Measurements from ENCODE around the gene PRRX2. TPM values are rescaled to one million over a fixed set of nuclear protein-coding genes. Genes with fewer than 3 reads are reported as not detected.
A peak's percentile ranks its signal among the peaks of the same experiment; 100 is the strongest.

PRRX2 gene
- polyA plus RNA-seq, 1 donor (not counting 4 experiments of a cell fraction or from before 2014, with no cell fraction given): not detected

DNA sequence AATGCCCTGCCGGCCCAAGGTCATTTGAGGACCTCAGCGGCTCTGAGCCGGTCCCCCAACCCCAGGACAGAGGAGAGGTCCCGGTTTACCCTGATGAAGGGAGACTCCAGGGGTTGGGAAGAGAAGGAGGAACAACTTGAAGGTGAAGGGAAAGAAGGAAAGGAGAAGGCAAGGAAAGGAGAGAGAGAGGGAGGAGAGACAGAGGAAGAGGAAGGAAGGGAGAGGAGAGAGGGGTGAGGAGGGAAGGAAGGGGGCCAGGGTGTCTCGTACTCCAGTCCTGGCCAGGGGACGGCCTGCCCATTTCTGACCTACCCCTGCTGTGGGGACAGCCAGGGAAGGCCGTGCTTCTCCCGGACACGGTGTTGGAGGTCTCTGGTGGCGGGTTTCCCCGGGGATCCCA lies 1.9 kb downstream of the PRRX2 start:
- no peaks in the 10 kb centered on the region for H3K9me3 ChIP-seq (ENCODE audit: control insufficient read depth, low read depth, low read length)
- H3K36me3 ChIP-seq (ENCODE audit: control insufficient read depth in 2 of 2, extremely low read depth in 1 of 2, insufficient read depth in 2 of 2, low read length in 2 of 2): no peaks in the 10 kb centered on the region
- dilution Hi-C loops (cut with MboI; ENCODE audit: extremely low pct_ligation_motif_present, low sequenced_read_pairs): no loop called here
- H3K9me1 ChIP-seq (ENCODE audit: control insufficient read depth, extremely low read depth, insufficient read depth, low read length): no peaks in the 10 kb centered on the region
- H3K27me3 ChIP-seq (ENCODE audit: control insufficient read depth, extremely low read depth, insufficient read depth, low read length): peaks cover 37% of the 10 kb centered on the region
- H3K4me1 ChIP-seq (ENCODE audit: control insufficient read depth, extremely low read depth, insufficient read depth, low read length): peaks cover 3% of the 10 kb centered on the region
- DNase-seq (ENCODE audit: low read depth, low spot score) (no peak), FAIRE-seq (no peak)
- H3K79me2 ChIP-seq (ENCODE audit: control insufficient read depth, insufficient read depth, low read length): no peaks in the 10 kb centered on the region
- no peaks in the 10 kb centered on the region for H4K20me1 ChIP-seq (ENCODE audit: control insufficient read depth, extremely low read depth, insufficient read depth, low read length)
- no peak overlapping the region for H3K4me3 ChIP-seq (ENCODE audit: control insufficient read depth in 2 of 3, extremely low read depth in 1 of 3, insufficient read depth in 2 of 3, low read depth in 1 of 3, low read length in 3 of 3)
- H2AFZ ChIP-seq (ENCODE audit: control insufficient read depth, low read length): no peak overlapping the region
- no peak overlapping the region for H3K27ac ChIP-seq (ENCODE audit: control insufficient read depth, insufficient read depth, low read length)
- TF ChIP-seq, protein P1, sequence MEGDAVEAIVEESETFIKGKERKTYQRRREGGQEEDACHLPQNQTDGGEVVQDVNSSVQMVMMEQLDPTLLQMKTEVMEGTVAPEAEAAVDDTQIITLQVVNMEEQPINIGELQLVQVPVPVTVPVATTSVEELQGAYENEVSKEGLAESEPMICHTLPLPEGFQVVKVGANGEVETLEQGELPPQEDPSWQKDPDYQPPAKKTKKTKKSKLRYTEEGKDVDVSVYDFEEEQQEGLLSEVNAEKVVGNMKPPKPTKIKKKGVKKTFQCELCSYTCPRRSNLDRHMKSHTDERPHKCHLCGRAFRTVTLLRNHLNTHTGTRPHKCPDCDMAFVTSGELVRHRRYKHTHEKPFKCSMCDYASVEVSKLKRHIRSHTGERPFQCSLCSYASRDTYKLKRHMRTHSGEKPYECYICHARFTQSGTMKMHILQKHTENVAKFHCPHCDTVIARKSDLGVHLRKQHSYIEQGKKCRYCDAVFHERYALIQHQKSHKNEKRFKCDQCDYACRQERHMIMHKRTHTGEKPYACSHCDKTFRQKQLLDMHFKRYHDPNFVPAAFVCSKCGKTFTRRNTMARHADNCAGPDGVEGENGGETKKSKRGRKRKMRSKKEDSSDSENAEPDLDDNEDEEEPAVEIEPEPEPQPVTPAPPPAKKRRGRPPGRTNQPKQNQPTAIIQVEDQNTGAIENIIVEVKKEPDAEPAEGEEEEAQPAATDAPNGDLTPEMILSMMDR (optimal IDR thresholded peaks at IDR 0.05 in 1 of 3, IDR thresholded peaks at IDR 0.05 in 1 of 3, conservative IDR thresholded peaks at IDR 0.05 in 1 of 3; ENCODE audit: extremely low read depth in 1 of 3, insufficient read depth in 2 of 3, low read length in 3 of 3): no peak
- TF ChIP-seq EZH2 (IDR thresholded peaks at IDR 0.05; ENCODE audit: low read length): peak; percentile 75
- H3K9ac ChIP-seq (ENCODE audit: control insufficient read depth, extremely low read depth, insufficient read depth, low read length): no peak overlapping the region
- no peak overlapping the region for H3K4me2 ChIP-seq (ENCODE audit: control insufficient read depth, extremely low read depth, insufficient read depth, low read depth, low read length)

DNA sequence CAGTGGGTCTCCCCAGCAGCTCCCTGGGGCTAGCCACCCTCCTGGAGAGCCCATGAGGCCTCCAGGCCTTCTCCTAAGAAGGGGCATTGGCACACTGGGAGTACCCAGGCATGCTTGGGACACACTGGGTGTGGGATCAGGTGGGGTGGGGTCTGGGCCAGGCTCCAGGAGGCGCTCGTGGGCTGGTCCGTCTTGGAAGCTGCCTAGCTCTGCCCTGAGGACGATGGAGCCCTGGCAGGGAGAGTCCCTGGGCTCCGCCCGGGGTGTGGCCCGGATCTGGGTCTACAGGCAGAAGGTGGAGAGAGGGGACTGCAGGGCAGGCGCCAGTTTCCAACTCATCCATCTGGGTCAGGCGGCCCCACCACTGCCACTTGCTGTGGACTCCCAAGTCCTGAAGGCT lies 2.4 kb downstream of the PRRX2 start:
- no peaks in the 10 kb centered on the region for H3K9me1 ChIP-seq (ENCODE audit: control insufficient read depth, extremely low read depth, insufficient read depth, low read length)
- dilution Hi-C loops (cut with MboI; ENCODE audit: extremely low pct_ligation_motif_present, low sequenced_read_pairs): no loop called here
- H3K79me2 ChIP-seq (ENCODE audit: control insufficient read depth, insufficient read depth, low read length): no peaks in the 10 kb centered on the region
- H3K4me3 ChIP-seq (ENCODE audit: control insufficient read depth in 2 of 3, extremely low read depth in 1 of 3, insufficient read depth in 2 of 3, low read depth in 1 of 3, low read length in 3 of 3): no peak overlapping the region
- TF ChIP-seq EZH2 (IDR thresholded peaks at IDR 0.05; ENCODE audit: low read length): no peak
- TF ChIP-seq, protein P1 (optimal IDR thresholded peaks at IDR 0.05 in 1 of 3, IDR thresholded peaks at IDR 0.05 in 1 of 3, conservative IDR thresholded peaks at IDR 0.05 in 1 of 3; ENCODE audit: extremely low read depth in 1 of 3, insufficient read depth in 2 of 3, low read length in 3 of 3): peak in 1 of 3 experiments; percentile 18
- peaks cover 37% of the 10 kb centered on the region for H3K27me3 ChIP-seq (ENCODE audit: control insufficient read depth, extremely low read depth, insufficient read depth, low read length)
- FAIRE-seq: no peak
- no peak overlapping the region for H3K27ac ChIP-seq (ENCODE audit: control insufficient read depth, insufficient read depth, low read length)
- no peaks in the 10 kb centered on the region for H3K36me3 ChIP-seq (ENCODE audit: control insufficient read depth in 2 of 2, extremely low read depth in 1 of 2, insufficient read depth in 2 of 2, low read length in 2 of 2)
- H3K9me3 ChIP-seq (ENCODE audit: control insufficient read depth, low read depth, low read length): no peaks in the 10 kb centered on the region
- H3K4me2 ChIP-seq (ENCODE audit: control insufficient read depth, extremely low read depth, insufficient read depth, low read depth, low read length): no peak overlapping the region
- H4K20me1 ChIP-seq (ENCODE audit: control insufficient read depth, extremely low read depth, insufficient read depth, low read length): no peaks in the 10 kb centered on the region
- H3K4me1 ChIP-seq (ENCODE audit: control insufficient read depth, extremely low read depth, insufficient read depth, low read length): peaks cover 3% of the 10 kb centered on the region
- H3K9ac ChIP-seq (ENCODE audit: control insufficient read depth, extremely low read depth, insufficient read depth, low read length): no peak overlapping the region
- DNase-seq (ENCODE audit: low read depth, low spot score): no peak
- H2AFZ ChIP-seq (ENCODE audit: control insufficient read depth, low read length): no peak overlapping the region
